Smooth muscle cell (in vitro differentiated cells): ENCODE data around the gene ITK. TPM values are rescaled to one million over a fixed set of nuclear protein-coding genes. Genes with fewer than 3 reads are reported as not detected.

Source experiments
- DNase-seq: peaks from one replicate; lab custom pipeline; 2025; ENCODE audit not compliant: unreplicated experiment; lab: John Stamatoyannopoulos, UW
- H2AFZ ChIP-seq: fragments of 200-600 bp; sonication (generic); 2 replicates; pipeline ENCODE4 v1.6.0; 2016; ENCODE audit warnings: antibody characterized with exemption, low read depth, mild to moderate bottlenecking
- H3F3A ChIP-seq: fragments of 200-600 bp; sonication (generic); 2 replicates; pipeline ENCODE4 v1.6.0; 2017; ENCODE audit warnings: antibody characterized with exemption, low read depth
- H3K27ac ChIP-seq: fragments of 200-600 bp; sonication (generic); 2 replicates; pipeline ENCODE4 v1.5.1; 2016; ENCODE audit warnings: low read depth, mild to moderate bottlenecking
- H3K27me3 ChIP-seq: fragments of 200-600 bp; sonication (generic); 2 replicates; pipeline ENCODE4 v1.6.1; 2016; ENCODE audit warnings: low read depth, mild to moderate bottlenecking
- H3K36me3 ChIP-seq: fragments of 200-600 bp; sonication (generic); 2 replicates; pipeline ENCODE4 v1.5.1; 2016; ENCODE audit warnings: low read depth
- H3K4me1 ChIP-seq: fragments of 200-600 bp; sonication (generic); 2 replicates; pipeline ENCODE4 v1.5.1; 2016; ENCODE audit warnings: low read depth
- H3K4me2 ChIP-seq: fragments of 200-600 bp; sonication (generic); 2 replicates; pipeline ENCODE4 v1.6.0; 2016; ENCODE audit warnings: mild to moderate bottlenecking
- H3K4me3 ChIP-seq: fragments of 200-600 bp; sonication (generic); 2 replicates; pipeline ENCODE4 v1.5.1; 2016; ENCODE audit warnings: mild to moderate bottlenecking
- H3K79me2 ChIP-seq: fragments of 200-600 bp; sonication (generic); 2 replicates; pipeline ENCODE4 v1.6.0; 2016; ENCODE audit warnings: low read depth, mild to moderate bottlenecking
- H3K9ac ChIP-seq: fragments of 200-600 bp; sonication (generic); 2 replicates; pipeline ENCODE4 v1.6.0; 2016; ENCODE audit warnings: low read depth
- H3K9me3 ChIP-seq: fragments of 200-600 bp; sonication (generic); replicated peaks from 2 replicates; pipeline ENCODE4 v1.5.1; 2016; ENCODE audit warnings: low read depth
- H4K20me1 ChIP-seq: fragments of 200-600 bp; sonication (generic); 2 replicates; pipeline ENCODE4 v1.6.0; 2016; ENCODE audit warnings: low read depth
- CTCF ChIP-seq: fragments of 200-600 bp; sonication (generic); IDR thresholded peaks from 2 replicates; pipeline ENCODE4 v1.5.1; 2017; ENCODE audit warnings: borderline replicate concordance, mild to moderate bottlenecking, antibody characterized with exemption; ENCODE audit not compliant: insufficient read depth, poor library complexity, severe bottlenecking
- WGBS: methylation state at CpG from one replicate; pipeline ENCODE4 v1.1.7; 2016; ENCODE audit warnings: low lambda C conversion rate; 5-methylcytosine and 5-hydroxymethylcytosine counted together
- polyA plus RNA-seq: library from polyadenylated mRNA; unstranded; fragments of >200 nt; fragmentation: Nextera tagmentation; extraction: Ambion mirVana; gene quantifications from 2 replicates; pipeline ENCODE4 v1.2.1, GENCODE V29; 2016
- total RNA-seq: library from RNA; depleted of rRNA; stranded (reverse); fragments of >200 nt; gene quantifications from 2 replicates; pipeline ENCODE4 v1.2.3, GENCODE V29; 2014

ITK gene
- total and polyA plus RNA-seq, 2 experiments from 2014 or later, result 0.97 to 1.8 TPM

GRCh38 chr5:157286761-157287211, 106.1 kb downstream of the ITK start:
- 60% methylated on average over 7 of the region's 7 CpGs for WGBS
- no peak overlapping the region for H3K27ac ChIP-seq

GRCh38 chr5:157288405-157289163, 107.9 kb downstream of the ITK start:
- no peaks in the 10 kb centered on the region for H3K27me3 ChIP-seq
- no peaks in the 10 kb centered on the region for H3K9me3 ChIP-seq
- no peak overlapping the region for H3K4me3 ChIP-seq
- WGBS, result 86% methylated on average over 4 of the region's 4 CpGs
- peaks cover 12% of the 10 kb centered on the region for H3F3A ChIP-seq
- peaks cover 9% of the 10 kb centered on the region for H3K4me1 ChIP-seq
- H3K36me3 ChIP-seq, result no peaks in the 10 kb centered on the region
- peak overlapping the region; percentile 82 for H3K27ac ChIP-seq
- DNase-seq, result no peak
- H3K9ac ChIP-seq, result no peak overlapping the region
- no peak for TF ChIP-seq CTCF
- no peaks in the 10 kb centered on the region for H4K20me1 ChIP-seq
- H3K79me2 ChIP-seq, result no peaks in the 10 kb centered on the region
- no peak overlapping the region for H2AFZ ChIP-seq
- H3K4me2 ChIP-seq, result no peak overlapping the region

More at GRCh38 chr5:157286761-157287211, 106.1 kb downstream of the ITK start:
- Histone ChIP-seq H2AFZ (no peak overlapping the region), H3K36me3 (no peaks in the 10 kb centered on the region), H3K4me1 (peaks cover 9% of the 10 kb centered on the region), H3K79me2 (no peaks in the 10 kb centered on the region), H3K4me2 (no peak overlapping the region), H4K20me1 (no peaks in the 10 kb centered on the region), H3F3A (peaks cover 12% of the 10 kb centered on the region), H3K9me3 (no peaks in the 10 kb centered on the region), H3K4me3 (no peak overlapping the region), H3K27me3 (no peaks in the 10 kb centered on the region), H3K9ac (no peak overlapping the region)
- TF ChIP-seq CTCF, result no peak
- no peak for DNase-seq

GRCh38 chr5:157289164-157289819, 108.7 kb downstream of the ITK start:
- no peak for DNase-seq
- peaks cover 9% of the 10 kb centered on the region for H3K4me1 ChIP-seq
- H4K20me1 ChIP-seq, result no peaks in the 10 kb centered on the region
- H3K36me3 ChIP-seq, result no peaks in the 10 kb centered on the region
- H3K9ac ChIP-seq, result no peak overlapping the region
- no peaks in the 10 kb centered on the region for H3K9me3 ChIP-seq
- peak overlapping the region; percentile 82 for H3K27ac ChIP-seq
- no peaks in the 10 kb centered on the region for H3K27me3 ChIP-seq
- TF ChIP-seq CTCF, result no peak
- H3F3A ChIP-seq, result peaks cover 12% of the 10 kb centered on the region
- peak overlapping the region; percentile 55 for H3K4me2 ChIP-seq
- 78% methylated on average over 9 of the region's 9 CpGs for WGBS
- no peak overlapping the region for H3K4me3 ChIP-seq
- no peak overlapping the region for H2AFZ ChIP-seq
- no peaks in the 10 kb centered on the region for H3K79me2 ChIP-seq
